SK-N-SH (cell line): ENCODE measurements around the gene FHDC1. TPM values are rescaled to one million over a fixed set of nuclear protein-coding genes. Genes with fewer than 3 reads are reported as not detected.

Source experiments
- CTCF ChIA-PET: fragments of 300-600, 350-600 bp; formaldehyde crosslinking; extraction: SDS; loops from one replicate; lab custom pipeline; 2021; lab: Yijun Ruan, JAX
- POLR2A ChIA-PET: fragments of 350-600 bp; sonication (Branson Sonifier 250); formaldehyde crosslinking; extraction: SDS; loops from one replicate; lab custom pipeline; 2020; ENCODE audit warnings: antibody characterized with exemption, inconsistent platforms; lab: Yijun Ruan, JAX
- DNase-seq: peaks from one replicate; pipeline ENCODE4 v3.0.0; 2012
- H2AFZ ChIP-seq: fragments of 200-600 bp; sonication (generic); 2 replicates; pipeline ENCODE4 v1.8.1; 2016; ENCODE audit warnings: antibody characterized with exemption, mild to moderate bottlenecking, low read depth
- H3F3A ChIP-seq: fragments of 200-600 bp; sonication (generic); replicated peaks from 2 replicates; pipeline ENCODE3; 2016; ENCODE audit warnings: antibody characterized with exemption, mild to moderate bottlenecking; ENCODE audit not compliant: insufficient read depth
- H3K27ac ChIP-seq, 2 experiments: fragments of 200-500 bp in 1 of 2; fragments of 200-600 bp in 1 of 2; sonication (Bioruptor generic) in 1 of 2; sonication (generic), shearing (Covaris generic) in 1 of 2; 2 replicates each; pipeline versions ENCODE4 v1.5.1 to v1.6.1; 2014 to 2016; ENCODE audit warnings: low read depth in 2 of 2, inconsistent platforms in 1 of 2, low read length in 1 of 2, mild to moderate bottlenecking in 1 of 2, mixed read lengths in 1 of 2
- H3K27me3 ChIP-seq: fragments of 200-600 bp; sonication (generic), shearing (Covaris generic); 2 replicates; pipeline ENCODE4 v1.6.1; 2016; ENCODE audit warnings: mixed run types; ENCODE audit not compliant: insufficient read depth
- H3K36me3 ChIP-seq, 2 experiments: fragments of 200-500 bp in 1 of 2; fragments of 200-600 bp in 1 of 2; sonication (Bioruptor generic) in 1 of 2; sonication (generic) in 1 of 2; replicated peaks in 1 of 2; 2 replicates each; pipeline versions ENCODE3 to v1.5.1; 2014 to 2016; ENCODE audit warnings: low read length in 1 of 2, mild to moderate bottlenecking in 1 of 2; ENCODE audit not compliant: insufficient read depth in 2 of 2, control insufficient read depth in 1 of 2
- H3K4me1 ChIP-seq, 2 experiments: fragments of 200-500 bp in 1 of 2; fragments of 200-600 bp in 1 of 2; sonication (Bioruptor generic) in 1 of 2; sonication (generic), shearing (Covaris generic) in 1 of 2; 2 replicates each; pipeline versions ENCODE4 v1.5.1 to v1.6.1; 2014 to 2016; ENCODE audit warnings: low read depth in 1 of 2, low read length in 1 of 2, mixed run types in 1 of 2; ENCODE audit not compliant: insufficient read depth in 2 of 2, control insufficient read depth in 1 of 2
- H3K4me2 ChIP-seq: fragments of 200-600 bp; sonication (generic), shearing (Covaris generic); 2 replicates; pipeline ENCODE4 v1.6.1; 2017; ENCODE audit warnings: mixed run types
- H3K4me3 ChIP-seq, 2 experiments: fragments of 200-500 bp in 1 of 2; fragments of 200-600 bp in 1 of 2; sonication (Bioruptor generic) in 1 of 2; sonication (generic), shearing (Covaris generic) in 1 of 2; 2 replicates each; pipeline versions ENCODE4 v1.5.1 to v1.8.1; 2014 to 2016; ENCODE audit warnings: low read depth in 2 of 2, inconsistent platforms in 1 of 2, low read length in 1 of 2, mild to moderate bottlenecking in 1 of 2, mixed read lengths in 1 of 2, moderate library complexity in 1 of 2
- H3K79me2 ChIP-seq: fragments of 200-600 bp; sonication (generic); 2 replicates; pipeline ENCODE4 v1.8.1; 2017; ENCODE audit warnings: mild to moderate bottlenecking; ENCODE audit not compliant: insufficient read depth
- H3K9ac ChIP-seq: fragments of 200-600 bp; sonication (generic); 2 replicates; pipeline ENCODE4 v1.6.1; 2017; ENCODE audit warnings: mixed run types
- H3K9me2 ChIP-seq: fragments of 200-600 bp; sonication (generic); 2 replicates; pipeline ENCODE4 v1.6.1; 2017; ENCODE audit warnings: mixed run types
- H3K9me3 ChIP-seq: fragments of 200-600 bp; sonication (generic); 2 replicates; pipeline ENCODE4 v1.6.1; 2017; ENCODE audit warnings: mixed run types, mild to moderate bottlenecking, moderate library complexity
- H4K20me1 ChIP-seq: fragments of 200-600 bp; sonication (generic); 2 replicates; pipeline ENCODE4 v1.6.1; 2017; ENCODE audit warnings: mild to moderate bottlenecking, mixed run types; ENCODE audit not compliant: insufficient read depth
- ELF1 ChIP-seq: IDR thresholded peaks from 2 replicates; pipeline ENCODE4 v1.4.0; 2012
- FOXM1 ChIP-seq: IDR thresholded peaks from 2 replicates; pipeline ENCODE4 v1.4.0; 2012; ENCODE audit warnings: low read depth, mild to moderate bottlenecking
- MXI1 ChIP-seq: IDR thresholded peaks from 2 replicates; pipeline ENCODE4 v1.6.1; 2012; ENCODE audit warnings: mild to moderate bottlenecking, low read depth, low read length, improper control_type of control experiment
- NFIC ChIP-seq: IDR thresholded peaks from 2 replicates; pipeline ENCODE4 v1.4.0; 2012; ENCODE audit warnings: borderline replicate concordance
- POLR2AphosphoS5 ChIP-seq: IDR thresholded peaks from 2 replicates; pipeline ENCODE4 v1.6.1; 2012; ENCODE audit warnings: low read depth, low read length
- RAD21 ChIP-seq: IDR thresholded peaks from 2 replicates; pipeline ENCODE4 v1.6.1; 2012; ENCODE audit warnings: mild to moderate bottlenecking, low read length
- TCF12 ChIP-seq: IDR thresholded peaks from 2 replicates; pipeline ENCODE4 v1.4.0; 2012
- TEAD4 ChIP-seq: IDR thresholded peaks from 2 replicates; pipeline ENCODE4 v1.4.0; 2012; ENCODE audit warnings: mild to moderate bottlenecking, borderline replicate concordance; ENCODE audit not compliant: insufficient read depth
- USF1 ChIP-seq: IDR thresholded peaks from 2 replicates; pipeline ENCODE4 v1.4.0; 2012; ENCODE audit warnings: low read depth, borderline replicate concordance
- USF2 ChIP-seq: fragments of 150-350 bp; IDR thresholded peaks from 2 replicates; pipeline ENCODE4 v1.6.1; 2017; ENCODE audit warnings: antibody characterized with exemption, low read length, low read depth, borderline replicate concordance
- YY1 ChIP-seq: IDR thresholded peaks from 2 replicates; pipeline ENCODE4 v1.4.0; 2012; ENCODE audit warnings: low read depth, mild to moderate bottlenecking
- WGBS: methylation state at CpG from one replicate; pipeline ENCODE4 v1.1.6; 2017; ENCODE audit warnings: low lambda C conversion rate; 5-methylcytosine and 5-hydroxymethylcytosine counted together
- polyA plus RNA-seq, 3 experiments: library from polyadenylated mRNA; depleted of rRNA; stranded (reverse); fragments of >200 nt; gene quantifications; 2 replicates each; pipeline ENCODE4 v1.2.3, GENCODE V29; 2012

FHDC1 gene
- polyA plus RNA-seq, 1 of the 3 experiments (the other 2 are of a cell fraction), result 0.02 TPM

GRCh38 chr4:152950402-152951274, 14.5 kb downstream of the FHDC1 start:
- H3K36me3 ChIP-seq, result no peaks in the 10 kb centered on the region
- H2AFZ ChIP-seq, result no peak overlapping the region
- POLR2A ChIA-PET, result no interaction called here
- no peak for DNase-seq
- WGBS, result 65% methylated on average over 11 of the region's 11 CpGs
- no peak overlapping the region for H3K4me2 ChIP-seq
- H3K27ac ChIP-seq, result no peak overlapping the region
- H4K20me1 ChIP-seq, result no peaks in the 10 kb centered on the region
- no peaks in the 10 kb centered on the region for H3K9me2 ChIP-seq
- peaks cover 0 to 4% of the 10 kb centered on the region in 2 experiments; a peak in 1 of 4 replicates for H3K4me1 ChIP-seq
- no peak for TF ChIP-seq FOXM1
- H3F3A ChIP-seq, result no peaks in the 10 kb centered on the region
- H3K79me2 ChIP-seq, result no peaks in the 10 kb centered on the region
- H3K9ac ChIP-seq, result no peak overlapping the region
- H3K9me3 ChIP-seq, result no peaks in the 10 kb centered on the region
- no peak overlapping the region for H3K4me3 ChIP-seq
- H3K27me3 ChIP-seq, result peaks cover 4% of the 10 kb centered on the region
- CTCF ChIA-PET, result interaction anchor here (1.6 kb wide), 1 partner anchor 14 kb away, joined by 3 read pairs; no protein-coding TSS in a partner anchor

- TF ChIP-seq FOXM1, result no peak
- no peak for TF ChIP-seq MXI1
- TF ChIP-seq TEAD4, result no peak
- TF ChIP-seq USF2, result no peak
- TF ChIP-seq TCF12, result no peak
- TF ChIP-seq ELF1, result no peak
- TF ChIP-seq POLR2AphosphoS5, result no peak
- no peak for TF ChIP-seq YY1
- TF ChIP-seq NFIC, result no peak
- no peak for TF ChIP-seq USF1
- no peak for TF ChIP-seq RAD21
- TF ChIP-seq, all 33 proteins: peak for 0
- no peak overlapping the region for H3K9ac ChIP-seq
- no peaks in the 10 kb centered on the region for H4K20me1 ChIP-seq
- no peak overlapping the region for H3K4me3 ChIP-seq
- no peaks in the 10 kb centered on the region for H3K9me3 ChIP-seq
- no peak overlapping the region for H3K27ac ChIP-seq
- H3F3A ChIP-seq, result no peaks in the 10 kb centered on the region
- no peak overlapping the region for H2AFZ ChIP-seq
- POLR2A ChIA-PET, result no interaction called here
- peaks cover 4% of the 10 kb centered on the region for H3K27me3 ChIP-seq
- peaks cover 0 to 4% of the 10 kb centered on the region in 2 experiments; a peak in 1 of 4 replicates for H3K4me1 ChIP-seq
- H3K4me2 ChIP-seq, result no peak overlapping the region
- CTCF ChIA-PET, result interaction anchor here (0.7 kb wide), 1 partner anchor 135 kb away, joined by 3 read pairs; no protein-coding TSS in a partner anchor
- H3K9me2 ChIP-seq, result no peaks in the 10 kb centered on the region
- H3K79me2 ChIP-seq, result no peaks in the 10 kb centered on the region
- H3K36me3 ChIP-seq, result no peaks in the 10 kb centered on the region
- 73% methylated on average over 3 of the region's 3 CpGs for WGBS
- DNase-seq, result no peak
Measured at GRCh38 chr4:152951348-152951747, 15.2 kb downstream of the FHDC1 start.
